ENCODE data around the gene CRADD.

CRADD gene

GRCh38 chr12:93671044-93671443, 6.1 kb upstream of the CRADD start:
- no peak for DNase-seq (ENCODE audit: low read depth)

- no peak for DNase-seq (ENCODE audit: low read depth)
Measured at GRCh38 chr12:93673084-93673483, 4.1 kb upstream of the CRADD start.

GRCh38 chr12:93674386-93674785, 2.8 kb upstream of the CRADD start:
- DNase-seq (ENCODE audit: low read depth) = no peak

GRCh38 chr12:93676408-93677194, 574 bp upstream of the CRADD start:
- DNase-seq (ENCODE audit: low read depth) = no peak

- DNase-seq (ENCODE audit: low read depth) = no peak
Measured at GRCh38 chr12:93678779-93679178, 1.6 kb downstream of the CRADD start.

GRCh38 chr12:93679308-93679925, 2.2 kb downstream of the CRADD start:
- no peak for DNase-seq (ENCODE audit: low read depth)

GRCh38 chr12:93680006-93680405, 2.8 kb downstream of the CRADD start:
- DNase-seq (ENCODE audit: low read depth) = no peak

- DNase-seq (ENCODE audit: low read depth) = no peak
Measured at GRCh38 chr12:93682846-93683261, 5.7 kb downstream of the CRADD start.

- DNase-seq (ENCODE audit: low read depth) = no peak
Measured at GRCh38 chr12:93683410-93683809, 6.2 kb downstream of the CRADD start.

- DNase-seq (ENCODE audit: low read depth) = no peak
Measured at GRCh38 chr12:93684716-93685115, 7.5 kb downstream of the CRADD start.

- DNase-seq (ENCODE audit: low read depth) = no peak
Measured at GRCh38 chr12:93686572-93687356, 9.6 kb downstream of the CRADD start.

- DNase-seq (ENCODE audit: low read depth) = no peak
Measured at GRCh38 chr12:93689076-93689834, 12.1 kb downstream of the CRADD start.

- DNase-seq (ENCODE audit: low read depth) = no peak
Measured at GRCh38 chr12:93696462-93696861, 19.3 kb downstream of the CRADD start.

- no peak for DNase-seq (ENCODE audit: low read depth)
Measured at GRCh38 chr12:93698307-93699092, 21.3 kb downstream of the CRADD start.

GRCh38 chr12:93699271-93700145, 22.3 kb downstream of the CRADD start:
- no peak for DNase-seq (ENCODE audit: low read depth)

GRCh38 chr12:93702707-93703315, 25.6 kb downstream of the CRADD start:
- DNase-seq (ENCODE audit: low read depth) = no peak

GRCh38 chr12:93704122-93704521, 26.9 kb downstream of the CRADD start:
- DNase-seq (ENCODE audit: low read depth) = no peak

- DNase-seq (ENCODE audit: low read depth) = no peak
Measured at GRCh38 chr12:93704625-93705024, 27.4 kb downstream of the CRADD start.

GRCh38 chr12:93705237-93705636, 28.1 kb downstream of the CRADD start:
- DNase-seq (ENCODE audit: low read depth) = no peak

- no peak for DNase-seq (ENCODE audit: low read depth)
Measured at GRCh38 chr12:93706387-93706786, 29.2 kb downstream of the CRADD start.

All from T follicular helper cell (primary cell).